Measurements from ENCODE around the gene CHMP1B.

- TF ChIP-seq CTCF (IDR thresholded peaks at IDR 0.05) (no peak), POLR2A (IDR thresholded peaks at IDR 0.05; ENCODE audit: low read depth) (no peak)
Measured at GRCh38 chr18:11808001-11808855, 43.0 kb upstream of the CHMP1B start.

All from esophagus muscularis mucosa (tissue), 3 donors.